ENCODE data around the gene HS3ST6. TPM values are rescaled to one million over a fixed set of nuclear protein-coding genes. Genes with fewer than 3 reads are reported as not detected.
"Not testable (repeated sequence)": the region's sequence is repeated elsewhere in the genome, so short reads cannot be mapped to it uniquely, and the experiment has no call there.

Gene HS3ST6
- total RNA-seq, 2 donors from 2014 or later = 0.31 to 11.8 TPM

GRCh38 chr16:1914084-1914608 is 4.1 kb downstream of the HS3ST6 start:
- ATAC-seq (peak; percentile 17), DNase-seq (no peak)
- intact Hi-C loops (cut with DNase I, micrococcal nuclease) = no loop called here

GRCh38 chr16:1913327-1914083 is 4.7 kb downstream of the HS3ST6 start:
- DNase-seq (peak; percentile 90 to 95), ATAC-seq (peak; percentile 81)
- intact Hi-C loops (cut with DNase I, micrococcal nuclease) = no loop called here

- intact Hi-C loops (cut with DNase I, micrococcal nuclease) = no loop called here
- no peak for DNase-seq
- no peak for ATAC-seq
These were observed 6.0 kb downstream of the HS3ST6 start for GRCh38 chr16:1912215-1912543.

DNA sequence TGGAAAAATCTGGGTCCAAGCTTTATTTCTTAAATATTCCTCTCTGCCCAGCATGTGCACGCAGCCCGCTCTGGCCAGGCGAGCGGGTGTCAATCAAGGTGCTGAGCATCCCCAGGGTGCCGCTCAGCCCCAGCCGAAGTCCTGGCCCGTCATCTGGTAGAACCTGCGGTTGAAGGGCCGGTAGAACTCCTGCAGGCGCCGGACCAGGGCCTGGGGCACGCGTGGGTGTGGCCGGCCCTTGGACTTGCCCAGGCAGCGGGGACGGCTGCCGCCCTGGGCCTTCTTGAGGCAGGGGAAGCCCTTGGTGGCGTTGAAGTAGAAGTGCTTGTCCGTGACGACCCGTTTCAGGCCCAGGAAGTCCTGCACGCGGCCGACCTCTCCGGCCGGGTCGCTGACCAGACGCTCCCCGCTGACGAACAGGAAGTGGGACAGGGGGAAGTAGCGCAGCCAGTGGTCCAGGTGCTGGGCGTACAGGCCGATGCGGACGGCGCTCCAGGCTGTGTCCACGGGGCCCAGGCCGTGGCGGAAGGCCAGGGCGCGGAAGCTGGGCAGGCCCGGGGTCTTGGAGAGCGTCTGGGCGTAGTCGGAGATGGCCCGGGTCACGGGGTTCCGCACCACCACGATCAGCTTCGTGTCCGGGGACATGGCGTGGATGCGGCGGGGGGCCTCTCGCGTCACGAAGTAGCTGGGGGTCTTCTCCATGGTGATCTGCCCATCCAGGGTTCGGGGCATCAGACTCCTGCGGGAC is 6.6 kb downstream of the HS3ST6 start:
- no peak for DNase-seq
- intact Hi-C loops (cut with DNase I, micrococcal nuclease) = no loop called here
- no peak for ATAC-seq

DNA sequence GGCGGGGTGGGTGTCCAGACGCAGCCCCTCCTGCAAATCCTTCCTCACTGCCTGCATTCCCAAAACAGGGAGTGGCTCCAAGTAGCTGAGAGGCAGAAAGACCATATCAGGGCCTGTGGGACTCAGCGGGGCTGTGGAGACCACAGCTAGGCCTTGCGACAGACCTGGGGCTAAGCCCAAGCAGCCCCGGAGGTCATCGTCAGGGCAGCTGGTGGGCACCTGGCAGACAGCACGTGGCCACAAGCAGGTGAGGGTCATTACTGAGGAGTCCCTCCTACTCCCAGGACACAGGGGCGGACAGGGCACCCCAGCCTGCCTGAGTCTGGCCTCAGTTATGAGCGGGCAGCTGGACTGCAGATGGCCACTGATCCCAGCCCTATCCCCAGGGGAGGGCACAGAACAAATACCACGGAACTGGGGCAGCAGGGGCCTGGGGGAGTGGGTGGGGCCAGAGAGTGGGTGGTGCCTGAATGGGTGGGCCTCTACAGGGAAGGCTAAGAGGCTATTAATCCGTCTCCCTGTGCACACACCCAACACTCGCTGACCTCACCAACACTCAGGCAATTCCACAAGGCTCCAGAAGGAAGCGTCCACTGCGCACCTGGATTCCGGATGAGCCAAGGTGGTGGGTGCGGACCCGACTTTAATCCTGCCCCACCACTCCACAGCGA is 8.5 kb downstream of the HS3ST6 start:
- ATAC-seq (peak; percentile 64), DNase-seq (peak; percentile 75 to 81)
- intact Hi-C loops (cut with DNase I, micrococcal nuclease) = no loop called here

GRCh38 chr16:1908983-1909382 is 9.2 kb downstream of the HS3ST6 start:
- ATAC-seq = no peak
- intact Hi-C loops (cut with DNase I, micrococcal nuclease) = no loop called here
- no peak for DNase-seq

DNA sequence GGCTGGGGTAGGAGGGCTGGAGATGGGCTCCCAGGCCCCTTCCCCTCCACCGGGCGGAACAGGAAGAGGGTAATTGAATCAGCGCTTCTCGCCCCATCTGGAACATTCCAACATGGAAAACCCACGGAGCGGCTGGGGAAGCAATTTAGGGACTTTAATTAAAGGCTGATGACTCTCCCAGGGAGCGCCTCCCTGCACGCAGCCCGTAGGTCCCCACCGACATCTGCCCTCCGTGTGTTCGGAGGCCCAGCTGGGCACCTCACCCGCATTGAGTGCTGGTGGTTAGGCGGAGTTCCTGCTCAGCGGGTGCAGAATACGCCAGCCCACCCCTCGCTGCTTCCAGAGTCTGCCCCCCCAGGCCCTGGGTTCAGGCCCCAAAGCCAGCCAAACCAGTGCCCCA is 10.0 kb downstream of the HS3ST6 start:
- no peak for DNase-seq
- intact Hi-C loops (cut with DNase I, micrococcal nuclease) = no loop called here
- no peak for ATAC-seq

- ATAC-seq = no peak
- DNase-seq = no peak
- intact Hi-C loops (cut with DNase I, micrococcal nuclease) = no loop called here
These were observed 10.9 kb downstream of the HS3ST6 start for GRCh38 chr16:1907226-1907860.

- ATAC-seq (no peak), DNase-seq (no peak)
- intact Hi-C loops (cut with DNase I, micrococcal nuclease) = no loop called here
These were observed 11.4 kb downstream of the HS3ST6 start for GRCh38 chr16:1906846-1907165.

DNA sequence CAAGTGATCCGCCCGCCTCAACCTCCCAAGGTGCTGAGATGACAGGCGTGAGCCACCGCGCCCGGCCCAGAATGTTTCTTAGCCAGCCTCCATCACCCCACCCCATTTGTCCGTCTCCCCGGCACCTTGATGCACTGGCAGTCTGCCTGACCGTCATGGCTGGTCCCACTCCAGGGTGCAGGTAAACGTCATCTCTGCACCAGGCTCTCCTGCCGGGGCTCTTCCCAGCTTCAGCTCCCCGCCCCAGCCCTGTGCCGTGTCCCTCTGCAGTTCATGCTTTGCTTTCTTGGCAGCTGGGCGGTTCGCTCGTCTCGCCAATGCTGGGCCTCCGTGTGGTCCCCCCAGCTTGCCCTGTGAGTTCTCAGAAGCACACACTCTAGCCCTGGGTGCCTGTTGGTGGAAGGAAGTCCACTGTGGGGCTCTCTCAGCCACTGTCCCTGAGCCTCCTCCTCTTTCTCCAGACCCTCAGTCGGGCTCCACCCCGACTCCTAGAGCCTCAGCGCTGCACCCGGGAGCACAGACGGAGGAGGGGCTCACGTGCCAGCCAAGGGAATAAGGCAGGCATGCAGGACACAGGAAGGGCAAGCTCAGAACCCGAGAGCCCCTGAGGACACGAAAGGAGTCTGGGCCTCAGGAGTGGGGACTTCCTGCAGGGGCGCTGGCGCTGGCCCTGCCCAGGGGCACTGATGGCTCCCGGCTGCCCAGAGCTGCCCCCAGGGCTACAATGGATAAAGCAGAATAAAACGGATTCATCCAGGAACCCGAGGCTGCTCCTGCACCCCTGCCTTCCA is 12.0 kb downstream of the HS3ST6 start:
- ATAC-seq = peak; percentile 33
- no peak for DNase-seq

DNA sequence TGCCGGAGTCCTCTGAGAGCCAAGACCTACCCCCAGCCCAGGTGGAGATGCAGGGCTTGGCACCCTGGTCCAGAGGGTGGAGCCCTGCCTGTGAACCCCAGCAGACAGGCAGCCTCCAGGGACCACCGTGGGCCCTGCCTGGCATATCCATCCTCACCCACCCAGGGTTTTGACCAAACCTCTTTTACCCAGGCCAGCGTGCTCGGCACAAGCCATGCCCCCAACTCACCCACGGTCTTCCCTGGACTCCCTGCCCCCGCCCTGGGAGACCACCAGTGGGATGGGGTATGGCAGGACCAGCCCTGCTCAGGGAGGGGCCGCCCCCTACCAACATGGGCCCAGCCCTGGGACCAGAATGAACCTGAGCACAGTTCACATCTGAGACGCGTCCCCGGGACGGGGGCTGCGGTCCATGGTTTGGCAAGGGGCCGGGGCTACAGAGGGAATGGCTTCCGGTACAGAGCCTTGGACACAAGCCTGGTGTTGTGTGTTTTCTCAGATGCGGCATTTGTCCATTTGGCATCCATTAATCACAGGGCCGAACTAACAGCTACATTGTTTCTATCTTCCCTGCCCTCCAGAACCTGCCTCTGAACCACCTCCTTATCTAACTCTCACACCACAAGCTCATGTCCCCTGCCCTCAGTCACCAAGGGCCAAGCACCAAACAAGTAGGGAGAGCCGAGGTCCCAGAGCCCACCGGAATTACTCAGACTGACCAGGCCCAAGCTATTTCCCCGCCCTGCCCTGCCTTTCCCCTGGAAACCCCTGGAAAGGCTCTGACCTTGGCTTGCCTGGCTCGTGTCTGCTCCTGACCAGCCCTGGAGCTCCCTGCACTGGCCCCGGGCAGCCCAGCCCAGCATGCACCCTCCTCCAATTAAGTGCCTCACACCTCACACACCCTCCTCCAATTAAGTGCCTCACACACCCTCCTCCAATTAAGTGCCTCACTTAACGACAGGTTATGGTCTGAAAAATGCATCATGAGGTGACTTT is 14.1 kb downstream of the HS3ST6 start:
- DNase-seq = no peak
- intact Hi-C loops (cut with DNase I, micrococcal nuclease) = no loop called here
- ATAC-seq = no peak

More for the DNA sequence above, 12.0 kb downstream of the HS3ST6 start:
- intact Hi-C loops (cut with DNase I, micrococcal nuclease) = no loop called here

- DNase-seq = no peak
- ATAC-seq = no peak
- intact Hi-C loops (cut with DNase I, micrococcal nuclease) = no loop called here
These were observed 15.0 kb downstream of the HS3ST6 start for GRCh38 chr16:1903220-1903574.

- intact Hi-C loops (cut with DNase I, micrococcal nuclease) = no loop called here
- ATAC-seq = no peak
- no peak for DNase-seq
These were observed 15.5 kb downstream of the HS3ST6 start for GRCh38 chr16:1902547-1903219.

DNA sequence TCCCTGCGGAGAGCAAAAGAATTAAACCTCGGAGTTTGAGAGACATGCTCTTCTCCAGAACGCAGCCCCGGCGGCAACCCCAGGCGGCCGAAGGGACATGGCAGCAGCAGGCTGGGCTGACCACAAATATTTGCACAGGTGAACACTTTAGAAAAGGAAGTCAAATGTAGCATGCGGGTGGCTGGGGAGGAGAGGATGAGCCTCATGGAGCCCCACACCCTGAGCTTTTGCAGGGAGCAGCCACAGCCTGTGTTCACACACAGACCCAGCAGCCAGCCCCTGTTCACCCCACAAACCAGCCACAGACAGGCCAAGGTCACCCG is 17.8 kb downstream of the HS3ST6 start:
- ATAC-seq = peak; percentile 56
- intact Hi-C loops (cut with DNase I, micrococcal nuclease) = no loop called here
- DNase-seq = no peak

- ATAC-seq = peak; percentile 87
- intact Hi-C loops (cut with DNase I, micrococcal nuclease) = no loop called here
- DNase-seq = peak; percentile 68 to 69
These were observed 18.4 kb downstream of the HS3ST6 start for GRCh38 chr16:1899641-1900451.

GRCh38 chr16:1897692-1898091 is 20.5 kb downstream of the HS3ST6 start:
- DNase-seq; ATAC-seq; intact Hi-C loops (cut with DNase I, micrococcal nuclease): not testable (repeated sequence)

Measured in left colon (tissue), 2 donors.